NCI-H187 treated with DMSO at 0.1 percent for 48 hours (cell line): ENCODE measurements around the gene GRIK1.

Experiments used
- DNase-seq: peaks from one replicate; lab custom pipeline; 2025; lab: John Stamatoyannopoulos, UW

Gene GRIK1

DNA sequence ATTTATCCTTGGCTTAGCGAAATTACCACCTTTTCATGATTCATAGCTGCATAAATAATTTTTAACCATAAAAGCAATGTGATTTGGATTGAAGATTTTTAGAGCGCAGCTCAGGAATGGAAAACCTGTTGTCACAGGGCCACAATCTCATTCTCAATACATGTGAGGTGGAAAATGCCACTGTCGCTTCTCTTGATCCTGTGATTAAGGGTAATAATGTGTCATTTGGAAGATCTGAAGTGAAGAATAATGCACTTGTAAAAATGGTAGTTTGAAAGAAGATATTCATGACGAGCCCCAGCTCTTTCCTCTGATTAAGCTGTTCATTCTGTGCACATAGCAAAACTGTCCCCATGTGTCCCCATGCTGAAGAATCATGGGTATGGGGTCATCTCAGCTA, 410.7 kb downstream of the GRIK1 start:
- no peak for DNase-seq

DNA sequence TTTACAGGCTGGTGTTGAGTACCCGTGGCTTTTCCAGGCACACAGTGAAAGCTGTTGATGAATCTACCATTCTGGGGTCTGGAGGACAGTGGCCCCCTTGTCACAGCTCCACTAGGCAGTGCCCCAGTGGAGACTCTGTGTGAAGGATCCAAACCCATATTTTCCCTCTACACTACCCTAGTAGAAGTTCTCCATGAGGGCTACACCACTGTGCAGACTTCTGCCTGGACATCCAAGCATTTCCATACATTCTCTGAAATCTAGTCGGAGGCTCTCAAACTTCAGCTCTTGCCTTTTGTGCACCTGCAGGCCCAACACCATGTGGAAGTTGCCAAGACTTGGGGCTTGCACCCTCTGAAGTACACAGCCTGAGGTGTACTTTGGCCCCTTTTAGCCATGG, 413.3 kb downstream of the GRIK1 start:
- DNase-seq, result no peak

DNA sequence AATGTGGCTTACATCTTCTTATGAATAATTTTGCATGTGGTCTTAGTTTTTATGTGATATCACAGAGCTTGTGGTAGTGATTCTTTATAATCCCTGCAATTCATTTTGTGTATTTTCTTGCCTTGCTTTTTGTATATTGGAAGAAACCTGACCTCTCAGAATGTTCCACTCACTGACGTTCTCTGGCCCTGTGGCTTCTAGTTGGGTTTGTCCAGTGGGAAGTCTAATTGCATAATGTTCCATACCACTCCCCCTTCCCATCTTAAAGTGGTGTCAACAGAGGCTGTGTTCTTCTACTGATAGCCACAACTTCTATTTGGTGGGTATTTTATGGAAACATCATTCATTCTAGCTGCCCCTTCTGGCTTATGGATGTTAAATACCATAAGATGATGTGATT, 415.7 kb downstream of the GRIK1 start:
- no peak for DNase-seq

DNA sequence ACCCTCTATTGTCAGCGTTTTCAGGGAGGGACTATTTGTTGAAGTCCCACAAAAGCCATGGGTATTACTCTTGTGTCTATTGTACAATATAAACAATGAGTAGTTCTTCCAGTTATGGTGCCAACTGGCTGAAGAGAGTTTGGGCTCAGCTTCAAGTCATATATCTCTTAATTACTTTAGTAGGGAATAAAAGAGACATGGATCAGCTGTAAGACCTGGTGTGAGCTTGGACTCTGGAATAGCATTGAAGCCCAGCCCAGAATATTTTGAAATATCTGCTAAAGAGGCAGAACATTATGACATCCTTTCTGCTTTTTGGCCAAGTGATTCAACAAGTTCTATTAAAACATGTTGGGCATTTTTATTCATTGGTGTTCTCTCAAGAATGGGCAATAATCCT, 416.1 kb downstream of the GRIK1 start:
- no peak for DNase-seq

DNA sequence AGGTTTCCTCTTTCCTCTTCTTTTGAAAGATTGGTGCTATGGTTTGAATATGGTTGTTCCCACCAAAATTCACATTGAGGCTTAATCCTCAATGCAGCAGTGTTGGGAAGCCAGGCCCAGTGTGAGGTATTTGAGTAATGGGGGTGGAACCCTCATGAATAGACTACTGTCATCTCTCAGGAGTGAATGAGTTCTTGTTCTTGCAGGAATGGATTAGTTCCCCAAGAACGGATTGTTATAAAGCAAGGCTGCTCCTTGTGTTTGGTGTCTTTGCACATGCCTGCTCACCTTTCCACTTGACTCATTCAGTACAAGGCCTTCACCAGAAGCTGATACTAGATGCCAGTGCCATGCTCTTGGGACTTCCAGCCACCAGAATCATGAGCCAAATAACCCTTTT, 417.9 kb downstream of the GRIK1 start:
- DNase-seq, result no peak

DNA sequence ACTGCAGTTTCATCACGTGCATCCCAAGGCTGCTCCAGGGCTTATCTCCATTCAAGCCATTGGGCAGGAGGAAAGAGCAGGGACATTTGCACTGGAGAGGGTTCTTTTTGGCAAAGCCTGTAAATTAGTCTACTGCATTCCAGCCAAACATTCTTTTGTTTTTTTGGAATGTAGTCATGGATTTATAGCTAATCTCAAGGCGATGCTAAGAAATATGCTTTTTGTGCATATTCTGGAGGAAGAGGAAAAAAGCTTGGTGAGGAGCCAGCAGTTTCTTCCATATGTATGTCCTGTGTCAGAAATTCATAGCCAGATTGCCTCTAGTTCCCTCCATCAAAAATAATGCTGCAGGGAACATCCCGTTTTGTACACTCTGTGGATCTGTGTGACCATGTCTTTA, 419.6 kb downstream of the GRIK1 start:
- DNase-seq, result no peak

DNA sequence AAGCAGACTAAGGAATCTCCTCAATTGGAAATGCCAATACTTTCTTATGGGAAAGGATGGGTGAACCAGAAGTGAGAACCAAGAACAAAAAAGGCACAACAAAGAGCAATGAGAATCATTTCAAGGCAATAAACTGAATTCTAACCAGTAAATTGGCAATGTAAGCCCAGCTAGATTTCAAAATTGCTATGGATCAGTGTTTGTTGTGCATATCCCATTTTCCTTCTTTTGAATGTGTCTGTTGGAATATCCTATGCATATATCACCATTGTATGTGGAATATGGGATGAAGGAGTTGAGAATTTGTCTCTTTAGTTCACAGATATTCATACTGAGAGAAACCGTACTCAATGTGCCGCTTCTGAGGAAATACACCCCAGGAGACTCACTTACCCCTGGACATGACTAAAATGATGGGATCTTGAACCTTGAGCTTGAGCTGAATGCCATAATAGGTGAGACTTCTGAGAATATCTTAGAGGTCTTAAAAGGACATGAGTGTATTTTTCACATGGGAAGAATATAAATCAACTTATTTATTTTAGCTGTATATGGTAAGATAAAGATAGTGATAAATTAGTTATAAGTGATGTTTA, 425.0 kb downstream of the GRIK1 start:
- DNase-seq, result no peak

DNA sequence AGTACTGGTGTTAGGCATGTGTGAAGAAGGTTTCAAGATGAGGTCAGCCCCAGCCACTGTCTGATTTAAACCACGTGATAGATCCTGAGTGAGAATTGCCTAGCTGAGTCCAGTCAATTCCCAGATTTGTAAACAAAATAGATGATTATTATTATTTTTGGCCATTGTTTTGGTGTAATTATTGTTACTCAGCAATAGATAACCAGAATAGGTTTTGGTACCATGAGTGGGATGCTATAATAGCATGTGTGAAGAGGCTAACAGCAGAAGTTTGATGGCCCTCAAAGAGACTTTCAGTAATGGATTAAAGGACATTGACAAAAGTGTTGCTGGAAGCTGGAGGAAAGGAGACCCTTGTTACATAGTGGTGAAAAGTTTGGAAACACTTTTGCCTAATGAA, 426.3 kb downstream of the GRIK1 start:
- no peak for DNase-seq

DNA sequence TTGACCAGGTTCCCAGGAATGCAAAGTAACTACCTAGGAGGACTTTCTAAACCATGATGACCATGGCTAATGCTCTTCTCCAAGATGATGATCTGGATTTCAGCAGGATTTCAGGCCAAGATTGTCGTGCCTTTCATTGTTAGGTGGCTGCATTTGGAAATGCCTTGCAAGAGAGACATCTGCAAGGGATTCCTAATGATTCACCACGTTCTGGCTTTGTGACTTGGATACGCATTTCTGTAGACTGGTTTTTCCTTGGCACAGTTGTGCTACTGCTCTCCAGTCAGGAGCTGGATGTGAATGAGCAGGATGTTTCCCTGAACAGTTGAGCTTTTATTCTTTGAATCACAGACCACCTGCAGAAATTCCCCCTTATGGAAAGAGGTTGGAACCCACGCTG, 428.7 kb downstream of the GRIK1 start:
- no peak for DNase-seq

DNA sequence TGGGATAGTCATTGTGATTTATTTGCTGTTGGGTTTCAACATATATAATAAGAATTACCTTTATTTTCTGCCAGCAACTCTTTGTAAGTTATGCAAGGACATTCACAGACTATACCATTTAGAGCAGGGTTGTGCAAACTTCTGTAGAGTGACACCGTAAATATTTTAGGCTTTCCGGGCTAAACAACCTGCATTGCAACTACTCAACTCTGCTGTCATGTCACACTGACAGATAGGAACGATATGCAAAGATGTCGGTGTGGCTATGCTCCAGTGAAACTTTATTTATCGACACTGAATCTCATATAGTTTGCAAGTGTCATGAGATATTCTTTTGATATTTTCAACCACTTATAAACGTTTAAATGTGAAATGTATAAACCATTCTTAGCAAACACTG, 430.7 kb downstream of the GRIK1 start:
- DNase-seq, result no peak

DNA sequence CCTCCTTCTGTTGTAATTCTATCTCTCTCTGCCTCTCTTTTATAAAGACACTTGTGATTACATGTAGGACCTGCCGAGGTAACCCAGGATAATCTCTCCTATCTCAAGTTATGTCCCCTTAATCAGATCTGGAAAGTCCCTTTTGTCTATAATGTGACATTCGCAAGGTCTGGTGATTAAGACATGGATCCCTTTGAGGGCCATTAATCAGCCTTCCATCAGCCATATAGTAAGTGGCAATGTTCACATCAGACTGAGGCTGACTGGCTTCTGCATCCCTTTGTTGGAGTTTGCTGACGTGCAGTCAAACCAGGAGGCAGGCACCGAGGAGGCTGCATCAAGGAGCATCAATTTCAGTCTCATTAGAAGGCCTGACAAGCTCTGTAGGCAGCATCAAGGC, 431.5 kb downstream of the GRIK1 start:
- DNase-seq, result no peak

DNA sequence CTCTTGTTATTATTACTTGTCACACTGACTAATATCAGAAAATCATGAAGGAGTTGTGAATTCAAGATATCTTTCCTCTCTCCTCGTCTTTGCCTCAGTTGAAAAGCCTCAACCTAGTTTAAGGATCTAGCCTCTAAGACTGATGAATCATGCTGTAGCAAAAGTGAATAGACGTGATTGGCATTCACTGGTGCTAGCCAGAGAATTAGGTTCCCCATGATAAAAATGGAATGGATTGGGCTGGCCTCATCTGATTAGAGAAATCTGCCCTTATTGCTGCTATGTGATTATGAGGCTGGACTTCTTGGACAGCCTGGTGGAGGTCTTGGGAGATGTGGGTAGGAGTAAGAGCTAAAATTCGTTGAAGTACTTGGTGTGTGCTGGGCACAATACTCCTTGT, 432.8 kb downstream of the GRIK1 start:
- no peak for DNase-seq

DNA sequence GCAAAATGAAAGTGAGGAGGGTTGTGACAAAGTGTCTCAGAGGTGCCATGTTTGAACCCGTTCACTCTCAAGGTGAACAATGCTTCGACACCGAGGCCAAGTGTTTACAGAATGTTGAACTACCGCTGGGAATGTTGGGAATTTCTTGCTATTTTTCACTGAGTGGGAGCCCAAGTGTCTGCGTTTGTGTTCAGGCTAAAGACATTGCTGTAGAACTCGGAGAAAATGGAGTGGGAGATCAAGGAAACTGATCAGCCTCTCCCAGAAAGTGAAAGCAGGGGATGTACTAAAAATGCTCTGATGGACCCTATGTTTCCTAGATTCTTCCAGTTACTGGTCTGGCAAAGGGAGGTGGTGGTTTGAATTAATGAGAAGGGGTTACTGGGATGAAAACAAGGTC, 433.6 kb downstream of the GRIK1 start:
- DNase-seq, result no peak

DNA sequence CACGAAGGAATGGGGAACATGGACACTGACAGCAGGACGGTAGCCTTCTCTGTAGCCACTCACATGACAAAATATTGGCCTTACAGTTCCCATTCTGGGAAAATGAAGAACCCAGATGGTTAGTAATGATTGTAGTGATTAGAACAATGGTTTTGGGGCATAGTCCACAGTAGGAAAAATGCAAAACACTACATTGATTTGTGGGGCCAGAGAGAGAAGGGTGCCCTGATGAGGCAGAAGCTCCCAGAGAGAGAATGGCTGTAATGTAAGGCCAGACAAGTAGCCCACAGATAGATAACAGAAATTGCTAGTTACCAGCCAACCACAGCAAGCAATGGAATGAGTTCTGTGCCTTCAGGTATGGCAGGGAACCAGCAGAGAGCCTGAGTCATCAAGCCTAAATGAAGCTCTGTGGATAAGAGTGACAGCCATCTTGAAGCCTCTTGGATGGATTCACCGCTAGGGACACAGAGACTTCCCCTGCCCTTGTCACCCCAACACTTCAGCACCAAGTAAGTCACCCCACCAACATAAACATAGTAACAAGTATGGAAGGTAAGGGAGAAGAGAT, 435.0 kb downstream of the GRIK1 start:
- no peak for DNase-seq

DNA sequence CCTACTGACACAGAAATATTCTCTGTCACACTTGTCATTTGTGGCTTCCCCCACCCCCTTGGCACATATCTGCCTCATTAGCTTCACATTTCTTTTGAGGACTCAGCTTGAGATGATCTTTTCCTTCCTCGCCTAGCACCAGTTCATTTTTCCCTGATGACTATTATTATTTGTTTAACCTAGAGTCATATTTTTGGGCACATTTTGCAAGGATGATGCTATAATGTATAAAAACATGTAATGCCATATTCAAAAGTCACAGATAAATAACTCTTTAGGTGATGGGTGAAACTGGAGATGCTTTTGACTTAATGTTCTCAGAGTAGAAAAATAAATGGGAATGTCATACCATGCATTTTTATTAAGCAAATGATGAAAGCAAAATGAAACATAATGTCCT, 438.3 kb downstream of the GRIK1 start:
- DNase-seq, result no peak

DNA sequence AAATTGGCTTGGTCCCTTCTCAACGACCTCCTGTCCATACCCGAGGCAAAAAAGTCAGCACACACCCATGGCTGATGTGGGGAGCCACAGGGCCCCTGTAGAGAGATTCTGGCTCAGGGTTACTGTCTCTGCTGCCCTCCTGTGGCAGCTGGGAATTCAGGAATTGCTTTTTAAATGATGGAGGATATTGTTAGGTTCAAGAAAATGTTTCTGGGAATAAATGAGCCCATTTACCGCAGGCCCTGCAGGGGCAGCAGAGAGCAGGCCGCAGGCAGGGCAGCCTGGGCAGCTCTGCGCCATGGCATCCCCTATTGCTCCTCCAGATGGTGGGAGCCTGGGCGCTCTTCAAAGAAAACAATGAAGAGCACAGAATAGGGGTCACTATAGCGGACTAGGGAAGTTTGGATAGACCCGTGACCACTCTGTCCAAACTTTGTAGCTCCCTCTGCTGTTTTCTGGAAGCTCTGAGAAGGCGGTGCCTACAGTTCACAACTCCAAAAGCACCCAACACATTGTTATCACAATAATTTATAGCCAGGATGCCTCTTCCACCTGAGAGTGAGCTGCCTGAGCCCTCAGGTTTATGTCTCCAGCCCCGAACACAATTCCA, 440.0 kb downstream of the GRIK1 start:
- DNase-seq, result no peak

DNA sequence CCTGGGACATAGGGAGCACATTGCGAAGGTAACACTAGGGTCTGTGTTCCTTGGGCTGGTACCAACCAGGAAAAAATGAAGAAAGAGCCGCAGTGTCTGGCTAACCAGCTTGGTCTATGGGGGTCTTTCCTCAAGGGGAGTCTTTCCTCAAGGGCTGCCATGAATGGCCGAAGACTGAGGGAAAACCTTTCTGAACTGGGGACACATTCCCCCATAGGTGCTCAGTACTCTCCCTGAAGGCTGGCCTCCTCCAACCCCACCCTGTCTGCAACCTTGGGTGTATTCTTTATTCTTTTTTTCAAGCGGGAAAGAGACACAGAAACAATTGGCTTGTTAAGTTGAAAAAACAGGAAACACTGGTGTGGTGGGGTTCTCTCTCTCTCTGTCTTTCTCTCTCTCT, 440.6 kb downstream of the GRIK1 start:
- DNase-seq, result no peak

DNA sequence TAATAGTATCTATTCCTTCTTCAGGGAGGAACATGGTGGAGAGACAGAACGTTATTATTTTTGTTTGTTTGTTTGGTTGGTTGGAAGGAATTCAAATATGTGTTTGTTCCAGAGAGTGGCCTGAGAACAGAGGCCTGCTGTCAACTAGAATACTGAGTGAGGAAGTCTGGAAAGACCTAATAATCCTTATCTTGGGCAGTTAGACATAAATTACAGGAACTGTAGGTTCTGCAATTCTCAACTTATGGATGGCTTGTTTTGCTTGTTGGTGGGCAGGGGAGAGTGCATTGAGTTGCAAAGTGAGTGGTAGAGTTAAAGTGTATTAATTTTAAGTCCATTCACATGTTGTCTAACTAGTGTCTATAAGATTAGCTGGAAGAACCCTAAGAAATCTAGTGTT, 443.5 kb downstream of the GRIK1 start:
- DNase-seq, result no peak

DNA sequence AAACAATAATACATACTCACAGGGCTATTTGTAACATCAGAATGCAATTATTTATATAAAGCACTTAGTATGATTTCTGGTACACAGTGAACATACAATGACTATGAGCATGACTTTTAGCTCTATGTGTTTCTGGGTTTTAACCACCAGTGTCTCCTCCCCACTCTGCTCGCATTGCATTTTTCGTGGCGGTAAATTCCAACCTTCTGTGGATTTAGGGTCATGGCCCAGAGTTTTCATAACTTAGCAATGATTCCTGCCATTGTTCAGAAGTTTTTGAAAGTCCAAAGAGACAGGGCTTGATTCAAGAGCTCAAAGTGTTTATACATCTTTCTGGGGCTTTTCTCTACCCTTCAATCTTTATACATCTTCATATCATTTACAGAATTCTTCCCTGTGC, 449.8 kb downstream of the GRIK1 start:
- DNase-seq, result no peak

DNA sequence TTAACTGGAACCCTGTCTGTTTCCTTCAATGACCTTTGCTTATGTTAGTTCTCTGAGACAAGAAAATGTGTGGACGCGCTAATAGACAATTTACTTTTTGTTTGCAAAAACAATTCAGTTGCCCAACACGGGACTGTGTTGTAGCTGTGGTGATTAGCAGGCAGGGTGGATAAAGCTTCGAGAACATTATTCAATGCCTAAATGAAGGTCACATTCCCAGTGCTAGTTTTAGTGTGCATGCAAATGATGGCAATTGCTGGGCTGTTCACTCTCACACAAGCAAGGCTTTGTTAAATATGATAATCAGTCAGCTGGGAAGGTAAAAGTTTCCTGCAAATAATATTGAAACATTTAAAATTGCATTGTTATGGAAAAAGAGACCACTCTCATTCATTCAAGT, 452.6 kb downstream of the GRIK1 start:
- DNase-seq, result no peak
